ENCODE data around the gene NPTXR.
A peak's percentile ranks its signal among the peaks of the same experiment; 100 is the strongest.

NPTXR gene

GRCh38 chr22:38852522-38852921, 8.7 kb upstream of the NPTXR start:
- DNase-seq (ENCODE audit: low spot score) = no peak

- peak; percentile 81 for DNase-seq (ENCODE audit: low spot score)
Measured at GRCh38 chr22:38850941-38851849, 7.4 kb upstream of the NPTXR start.

GRCh38 chr22:38850399-38850798, 6.6 kb upstream of the NPTXR start:
- no peak for DNase-seq (ENCODE audit: low spot score)

GRCh38 chr22:38849811-38850210, 6.0 kb upstream of the NPTXR start:
- no peak for DNase-seq (ENCODE audit: low spot score)

GRCh38 chr22:38846412-38846811, 2.6 kb upstream of the NPTXR start:
- no peak for DNase-seq (ENCODE audit: low spot score)

- DNase-seq (ENCODE audit: low spot score) = no peak
Measured at GRCh38 chr22:38845004-38845740, 1.3 kb upstream of the NPTXR start.

GRCh38 chr22:38844315-38845003, 631 bp upstream of the NPTXR start:
- no peak for DNase-seq (ENCODE audit: low spot score)

GRCh38 chr22:38843201-38843656, 599 bp downstream of the NPTXR start:
- DNase-seq (ENCODE audit: low spot score) = peak; percentile 77

- DNase-seq (ENCODE audit: low spot score) = no peak
Measured at GRCh38 chr22:38842512-38843200, 1.2 kb downstream of the NPTXR start.

GRCh38 chr22:38841635-38842034, 2.2 kb downstream of the NPTXR start:
- no peak for DNase-seq (ENCODE audit: low spot score)

- DNase-seq (ENCODE audit: low spot score) = no peak
Measured at GRCh38 chr22:38841211-38841610, 2.6 kb downstream of the NPTXR start.

- DNase-seq (ENCODE audit: low spot score) = no peak
Measured at GRCh38 chr22:38840129-38840528, 3.7 kb downstream of the NPTXR start.

GRCh38 chr22:38839686-38840085, 4.1 kb downstream of the NPTXR start:
- DNase-seq (ENCODE audit: low spot score) = no peak

GRCh38 chr22:38837414-38837928, 6.4 kb downstream of the NPTXR start:
- DNase-seq (ENCODE audit: low spot score) = no peak

GRCh38 chr22:38835888-38836301, 7.9 kb downstream of the NPTXR start:
- DNase-seq (ENCODE audit: low spot score) = no peak

GRCh38 chr22:38834991-38835390, 8.8 kb downstream of the NPTXR start:
- DNase-seq (ENCODE audit: low spot score) = no peak

GRCh38 chr22:38834215-38834953, 9.4 kb downstream of the NPTXR start:
- DNase-seq (ENCODE audit: low spot score) = no peak

GRCh38 chr22:38833061-38833460, 10.8 kb downstream of the NPTXR start:
- DNase-seq (ENCODE audit: low spot score) = no peak

GRCh38 chr22:38832005-38832978, 11.5 kb downstream of the NPTXR start:
- no peak for DNase-seq (ENCODE audit: low spot score)
